Activated effector memory CD4-positive, alpha-beta T cell treated with Interleukin-2 at 50 U/mL for 16 hours (primary cell): ENCODE data around the gene BRICD5.

ENCODE experiments used
- DNase-seq: peaks from one replicate; pipeline ENCODE4 v3.0.0-alpha.2; 2020

BRICD5 gene

GRCh38 chr16:2237102-2237482 lies 26.4 kb upstream of the BRICD5 start:
- DNase-seq, result no peak

- no peak for DNase-seq
Measured at GRCh38 chr16:2236337-2237101, 25.9 kb upstream of the BRICD5 start, which contains the start of gene DNASE1L2. Gene DNASE1L2 (plus strand): TSS chr16:2236444. CDS start chr16:2236817, 373 bp downstream.

DNA sequence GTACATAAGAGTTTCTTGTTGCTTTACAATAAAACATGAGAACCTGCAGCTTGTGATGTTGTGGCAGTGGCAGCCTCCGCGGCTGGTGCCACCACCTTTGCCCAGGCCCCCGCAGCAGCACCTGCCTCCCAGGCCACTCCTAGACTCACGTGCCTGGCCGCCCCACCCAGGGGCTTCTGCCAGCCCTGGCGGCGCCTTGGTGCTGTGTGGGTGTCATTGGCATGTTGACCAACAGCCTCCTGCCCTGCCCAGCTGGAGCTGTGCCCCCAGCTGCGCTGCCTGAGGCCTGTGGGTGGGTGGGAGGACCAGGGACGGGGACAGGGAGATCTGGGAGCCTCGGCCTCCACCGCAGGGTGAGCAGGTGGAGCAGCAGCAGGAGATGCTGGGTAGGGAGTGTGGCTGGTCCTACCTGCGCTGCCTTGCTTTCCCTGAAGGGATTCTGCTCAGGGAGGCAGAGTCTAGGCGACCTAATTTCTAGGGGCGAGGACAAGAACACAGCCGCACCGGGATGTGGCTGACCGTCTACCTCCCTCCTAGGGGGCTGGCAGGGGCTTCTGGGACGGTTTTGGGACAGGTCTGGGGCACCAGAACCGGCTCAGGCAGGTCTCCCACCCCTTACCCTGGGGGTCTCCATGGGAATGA lies 25.2 kb upstream of the BRICD5 start:
- DNase-seq, result no peak

- no peak for DNase-seq
Measured at GRCh38 chr16:2235234-2235651, 24.6 kb upstream of the BRICD5 start.

DNA sequence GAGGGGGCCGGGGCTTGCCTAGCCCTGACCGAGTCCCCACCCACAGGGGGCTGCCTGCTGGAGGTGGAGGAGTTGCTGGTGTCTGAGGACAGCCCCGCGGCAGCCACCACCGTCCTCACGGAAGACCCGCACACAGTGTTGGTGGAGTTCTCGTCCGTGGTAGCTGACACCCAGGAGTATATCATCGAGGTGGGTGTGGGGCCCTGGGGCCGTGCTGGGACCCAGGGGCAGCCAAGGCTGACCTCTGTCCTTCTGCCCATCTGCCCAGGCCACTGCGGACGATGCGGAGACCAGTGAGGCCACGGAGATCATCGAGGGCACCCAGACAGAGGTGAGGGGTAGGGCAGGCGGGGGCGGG lies 24.1 kb upstream of the BRICD5 start:
- no peak for DNase-seq

DNA sequence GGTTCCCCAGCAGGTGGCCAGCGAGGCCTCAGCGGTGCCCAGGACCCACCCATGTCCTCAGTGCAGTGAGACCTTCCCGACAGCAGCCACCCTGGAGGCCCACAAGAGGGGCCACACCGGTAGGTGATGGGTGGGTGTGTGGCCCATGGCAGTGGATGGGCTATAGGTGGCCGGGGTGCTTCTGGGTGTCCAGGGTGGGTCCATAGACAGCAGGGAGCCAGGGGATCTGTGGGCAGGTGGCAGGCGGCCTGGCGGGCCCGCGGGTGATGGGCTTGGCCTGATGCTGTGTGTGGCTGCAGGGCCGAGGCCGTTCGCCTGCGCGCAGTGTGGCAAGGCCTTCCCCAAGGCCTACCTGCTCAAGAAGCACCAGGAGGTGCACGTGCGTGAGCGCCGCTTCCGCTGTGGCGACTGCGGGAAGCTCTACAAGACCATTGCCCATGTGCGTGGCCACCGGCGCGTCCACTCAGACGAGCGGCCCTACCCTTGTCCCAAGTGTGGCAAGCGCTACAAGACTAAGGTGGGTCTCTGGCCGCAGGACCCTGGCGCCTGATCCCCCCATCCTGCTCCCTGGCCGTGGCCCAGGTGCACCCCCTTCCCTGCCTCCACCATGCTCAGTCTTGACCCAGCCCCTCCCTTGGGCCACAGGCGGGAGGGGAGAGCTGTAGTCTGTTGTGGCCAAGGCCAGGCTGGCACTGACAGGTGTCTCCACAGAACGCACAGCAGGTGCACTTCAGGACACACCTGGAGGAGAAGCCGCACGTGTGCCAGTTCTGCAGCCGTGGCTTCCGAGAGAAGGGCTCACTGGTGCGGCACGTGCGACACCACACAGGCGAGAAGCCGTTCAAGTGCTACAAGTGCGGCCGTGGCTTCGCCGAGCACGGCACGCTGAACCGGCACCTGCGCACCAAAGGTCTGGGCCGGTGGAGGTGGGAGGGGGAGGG lies 23.5 kb upstream of the BRICD5 start:
- no peak for DNase-seq

- DNase-seq, result no peak
Measured at GRCh38 chr16:2233046-2233775, 22.5 kb upstream of the BRICD5 start.

DNA sequence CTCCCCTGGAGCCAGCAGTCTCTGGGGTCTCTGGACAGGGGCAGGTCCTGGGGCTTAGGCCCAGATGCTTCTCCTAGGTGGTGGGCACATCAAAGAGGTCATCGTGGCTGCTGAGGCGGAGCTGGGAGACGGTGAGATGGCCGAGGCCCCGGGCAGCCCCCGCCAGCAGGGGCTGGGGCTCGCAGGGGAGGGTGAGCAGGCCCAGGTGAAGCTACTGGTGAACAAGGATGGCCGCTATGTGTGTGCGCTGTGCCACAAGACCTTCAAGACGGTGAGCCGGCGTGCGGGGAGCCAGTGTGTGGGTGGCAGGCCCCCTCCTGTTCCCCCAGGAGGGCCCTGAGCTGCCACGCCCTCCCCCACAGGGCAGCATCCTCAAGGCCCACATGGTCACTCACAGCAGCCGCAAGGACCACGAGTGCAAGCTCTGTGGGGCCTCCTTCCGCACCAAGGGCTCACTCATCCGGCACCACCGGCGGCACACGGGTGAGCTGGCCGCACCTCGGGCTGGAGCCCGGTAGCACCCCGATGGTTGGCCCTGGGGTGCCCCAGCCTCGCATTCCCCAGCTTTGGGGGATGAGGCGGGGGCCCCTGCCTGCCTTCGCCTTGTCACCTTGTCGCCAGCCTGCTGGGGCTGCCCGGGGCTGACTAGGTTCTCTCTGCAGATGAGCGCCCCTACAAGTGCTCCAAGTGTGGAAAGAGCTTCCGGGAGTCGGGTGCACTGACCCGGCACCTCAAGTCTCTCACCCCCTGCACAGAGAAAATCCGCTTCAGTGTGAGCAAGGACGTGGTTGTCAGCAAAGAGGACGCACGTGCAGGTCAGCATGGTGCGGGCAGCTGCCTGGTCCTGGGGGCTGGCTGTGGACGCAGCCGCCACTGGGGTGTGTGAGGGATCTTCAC lies 21.7 kb upstream of the BRICD5 start:
- no peak for DNase-seq

GRCh38 chr16:2231016-2231931 lies 20.6 kb upstream of the BRICD5 start:
- no peak for DNase-seq

- no peak for DNase-seq
Measured at GRCh38 chr16:2230376-2230775, 19.7 kb upstream of the BRICD5 start.

DNA sequence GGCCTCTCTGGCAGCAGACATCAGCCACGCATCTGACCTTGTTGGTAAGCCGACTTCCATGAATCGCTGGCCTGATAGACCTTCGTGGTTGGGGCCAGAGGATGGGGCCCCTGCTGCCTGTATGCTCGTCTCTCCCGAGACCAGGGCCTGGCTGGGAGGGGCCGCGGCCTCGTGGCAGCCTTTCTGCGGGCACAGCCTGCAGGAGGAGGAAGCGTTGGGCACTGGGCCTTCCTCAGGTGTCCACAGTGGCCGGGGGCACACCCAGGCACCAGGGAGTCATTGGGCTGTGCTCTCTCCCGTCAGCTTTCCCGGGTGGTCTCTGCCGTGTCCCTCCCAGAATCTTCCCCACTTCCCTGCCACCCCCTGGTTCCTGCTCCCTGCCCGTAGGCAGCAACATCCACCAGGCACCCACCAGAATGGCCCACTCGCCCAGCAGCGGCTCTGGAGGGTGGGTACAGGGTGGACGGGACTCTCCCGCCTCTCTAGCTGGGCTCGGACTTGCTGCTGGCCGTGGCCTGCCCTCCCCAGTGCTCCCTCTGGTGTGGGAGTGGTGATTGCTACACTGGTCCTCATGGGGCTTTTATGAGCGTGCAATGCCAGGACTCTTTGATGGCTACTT lies 19.1 kb upstream of the BRICD5 start:
- no peak for DNase-seq

DNA sequence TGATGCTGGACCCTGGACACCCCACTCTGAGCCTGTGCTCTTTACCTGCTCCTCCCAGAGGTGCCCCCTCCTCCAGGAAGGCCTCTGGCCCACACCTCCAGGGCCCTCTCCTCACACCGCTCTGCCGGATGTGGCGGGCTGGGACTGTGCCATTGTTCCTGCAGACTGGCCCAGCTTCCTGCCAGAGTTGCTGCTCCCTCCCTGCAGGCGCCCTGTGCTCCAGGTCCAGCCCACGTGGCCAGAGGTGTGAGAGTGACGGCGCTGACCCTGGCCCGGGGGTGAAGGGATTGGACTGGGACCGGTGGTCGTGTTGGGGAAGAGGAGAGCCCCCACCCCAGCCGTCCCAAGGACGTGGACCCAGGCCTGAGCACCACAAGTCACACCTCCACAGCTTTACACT lies 18.4 kb upstream of the BRICD5 start:
- no peak for DNase-seq

DNA sequence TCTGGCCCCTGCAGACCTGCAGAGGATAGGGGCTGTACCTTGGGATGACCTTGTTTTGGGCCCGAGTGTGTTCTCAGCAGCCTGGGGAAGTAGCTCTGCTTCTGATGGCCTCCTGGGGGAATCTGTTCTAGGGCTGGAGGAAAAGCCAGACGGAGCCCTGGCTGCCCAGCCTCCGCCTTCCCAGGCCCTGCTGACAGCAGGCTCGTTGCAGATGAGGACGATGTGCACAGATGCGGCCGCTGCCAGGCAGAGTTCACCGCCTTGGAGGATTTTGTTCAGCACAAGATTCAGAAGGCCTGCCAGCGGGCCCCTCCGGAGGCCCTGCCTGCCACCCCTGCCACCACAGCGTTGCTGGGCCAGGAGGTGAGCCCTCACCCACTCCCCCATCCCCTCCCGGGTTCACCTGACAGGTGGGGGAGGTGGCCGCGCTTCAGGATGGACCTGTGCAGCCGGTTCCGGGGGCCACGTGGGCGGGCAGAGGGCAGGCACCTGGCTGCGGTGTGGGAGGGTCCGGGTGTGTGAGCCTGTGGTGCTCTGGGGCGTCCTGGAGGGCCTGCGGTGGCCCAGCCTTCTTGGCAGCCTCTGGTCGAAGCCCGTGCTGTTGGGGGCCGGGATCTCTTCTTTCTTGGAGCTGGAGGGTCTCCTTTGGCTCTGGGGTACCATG lies 17.6 kb upstream of the BRICD5 start:
- no peak for DNase-seq

DNA sequence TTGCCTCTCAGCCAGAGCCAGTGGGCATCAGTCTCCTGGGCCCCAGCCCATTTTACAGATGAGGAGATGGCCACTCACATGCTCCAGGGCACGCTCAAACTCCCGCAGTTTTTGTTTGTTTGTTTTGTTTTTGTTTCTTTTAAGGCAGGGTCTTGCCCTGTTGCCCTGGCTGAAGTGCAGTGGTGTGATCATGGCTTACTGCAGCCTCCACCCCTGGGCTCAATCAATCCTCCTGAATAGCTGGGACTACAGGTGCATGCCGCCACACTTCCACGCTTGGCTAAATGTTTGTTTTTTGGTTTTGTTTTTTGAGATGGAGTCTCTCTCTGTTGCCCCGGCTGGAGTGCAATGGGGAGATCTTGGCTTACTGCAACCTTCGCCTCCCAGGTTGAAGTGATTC lies 16.3 kb upstream of the BRICD5 start:
- no peak for DNase-seq

DNA sequence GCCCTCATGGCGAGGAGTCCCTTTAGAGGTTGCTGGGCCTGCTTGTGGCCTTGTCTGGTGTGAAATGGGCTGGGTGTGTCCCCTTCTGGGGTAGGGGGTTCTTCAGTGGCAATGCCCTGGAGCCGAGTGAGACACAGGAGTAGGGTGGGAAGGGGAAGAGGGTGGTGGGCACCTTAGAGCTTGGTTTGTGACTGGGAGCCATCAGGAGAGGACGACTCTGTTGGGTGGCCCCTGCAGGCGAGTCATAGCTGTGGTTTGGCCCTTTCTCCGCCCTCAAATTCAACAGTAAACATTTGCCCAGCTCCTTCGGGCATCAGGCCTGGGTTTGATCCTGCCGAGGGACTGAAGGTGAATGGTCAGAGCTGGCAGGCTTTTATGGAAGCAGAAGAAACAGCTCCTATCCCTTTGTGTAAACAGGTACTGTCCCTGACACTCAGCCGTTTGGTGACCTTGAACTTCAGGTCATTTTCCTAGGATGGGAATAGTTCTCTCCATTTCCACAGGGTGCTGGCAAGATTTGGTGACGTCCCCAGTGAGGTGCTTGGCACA lies 15.7 kb upstream of the BRICD5 start:
- DNase-seq, result no peak

DNA sequence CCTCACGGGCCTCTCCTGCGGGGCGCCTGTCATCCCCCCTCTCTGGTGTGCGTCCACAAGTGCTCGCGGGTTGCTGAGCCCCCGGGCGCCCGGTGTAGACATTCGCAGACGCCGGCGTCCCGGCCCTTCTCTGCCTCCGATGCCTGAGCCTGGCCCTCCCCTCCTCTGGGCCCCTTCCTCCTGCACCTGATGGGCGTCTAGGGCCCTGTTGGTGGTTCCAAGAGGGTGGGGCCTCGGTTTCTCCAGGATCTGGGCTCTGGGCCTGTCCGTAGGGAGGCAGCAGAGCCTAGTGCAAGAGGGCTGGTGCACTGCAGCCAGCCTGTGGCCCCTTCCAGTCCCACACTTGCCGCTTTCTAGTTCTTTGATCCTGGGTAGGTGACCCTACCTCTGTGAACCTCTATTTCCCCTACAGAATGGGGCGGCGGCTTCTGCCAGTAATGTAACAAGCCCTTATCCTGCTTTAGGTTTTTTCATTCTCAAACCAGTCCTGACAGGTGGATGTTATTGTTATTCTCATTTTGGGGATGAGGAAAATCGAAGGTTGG lies 13.4 kb upstream of the BRICD5 start:
- peak; percentile 18 for DNase-seq

GRCh38 chr16:2223221-2223941 lies 12.7 kb upstream of the BRICD5 start, which contains the start of gene E4F1:
Gene E4F1 (plus strand): TSS chr16:2223591. CDS start chr16:2223614, 23 bp downstream.
- peak; percentile 99 for DNase-seq

GRCh38 chr16:2216330-2216729 lies 5.7 kb upstream of the BRICD5 start:
- DNase-seq, result no peak
